IPS-15b (cell line): ENCODE measurements around the gene GNAQ.
"Not testable (repeated sequence)": the region's sequence is repeated elsewhere in the genome, so short reads cannot be mapped to it uniquely, and the experiment has no call there.

Experiments used
- H3K27me3 ChIP-seq: one replicate; pipeline ENCODE4 v1.6.1; 2013; ENCODE audit warnings: low read length; ENCODE audit not compliant: control insufficient read depth, insufficient read depth
- H3K36me3 ChIP-seq: one replicate; pipeline ENCODE4 v1.6.1; 2013; ENCODE audit warnings: low read length; ENCODE audit not compliant: control insufficient read depth, insufficient read depth
- H3K4me1 ChIP-seq: one replicate; pipeline ENCODE4 v1.6.1; 2013; ENCODE audit warnings: mild to moderate bottlenecking, low read length; ENCODE audit not compliant: control insufficient read depth, insufficient read depth
- H3K4me3 ChIP-seq: one replicate; pipeline ENCODE4 v1.5.1; 2013; ENCODE audit warnings: low read depth, low read length
- H3K9ac ChIP-seq: one replicate; pipeline ENCODE4 v1.6.1; 2013; ENCODE audit warnings: low read depth, mild to moderate bottlenecking, low read length
- H3K9me3 ChIP-seq: one replicate; pipeline ENCODE4 v1.6.1; 2013; ENCODE audit warnings: mild to moderate bottlenecking, low read length; ENCODE audit not compliant: control insufficient read depth, insufficient read depth

Gene GNAQ

DNA sequence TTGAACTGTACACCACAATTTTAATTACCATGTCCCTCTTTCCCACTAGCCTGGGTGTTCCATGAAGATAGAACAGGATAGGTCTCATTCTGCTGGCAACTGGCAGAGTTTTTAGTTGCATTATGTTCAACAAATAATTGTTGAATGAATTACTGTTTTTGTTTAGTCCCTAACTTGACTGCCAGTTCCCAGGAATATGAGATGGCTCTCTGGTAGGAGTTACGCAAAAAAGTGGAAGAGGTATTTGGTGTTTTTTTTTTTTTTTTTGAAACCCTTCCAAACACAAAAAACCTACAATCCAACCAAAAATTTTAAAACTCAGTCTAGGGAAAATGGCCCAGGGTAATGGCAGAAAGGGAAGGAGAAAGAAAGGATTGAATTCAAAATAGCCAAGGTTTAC, 153.6 kb downstream of the GNAQ start:
- H3K27me3 ChIP-seq: no peaks in the 10 kb centered on the region
- peaks cover 3% of the 10 kb centered on the region for H3K4me1 ChIP-seq
- H3K9ac ChIP-seq: no peak overlapping the region
- no peak overlapping the region for H3K4me3 ChIP-seq
- H3K9me3 ChIP-seq: no peaks in the 10 kb centered on the region
- H3K36me3 ChIP-seq: peaks cover 2% of the 10 kb centered on the region

- no peaks in the 10 kb centered on the region for H3K4me1 ChIP-seq
- H3K9me3 ChIP-seq: no peaks in the 10 kb centered on the region
- no peak overlapping the region for H3K4me3 ChIP-seq
- peaks cover 2% of the 10 kb centered on the region for H3K36me3 ChIP-seq
- no peak overlapping the region for H3K9ac ChIP-seq
- H3K27me3 ChIP-seq: no peaks in the 10 kb centered on the region
Observed at GRCh38 chr9:77876590-77876989, 155.0 kb downstream of the GNAQ start.

GRCh38 chr9:77876091-77876490, 155.5 kb downstream of the GNAQ start:
- Histone ChIP-seq H3K27me3 (no peaks in the 10 kb centered on the region), H3K9ac (no peak overlapping the region), H3K36me3 (peaks cover 2% of the 10 kb centered on the region), H3K4me3 (no peak overlapping the region), H3K4me1 (no peaks in the 10 kb centered on the region), H3K9me3 (no peaks in the 10 kb centered on the region)

- H3K4me1 ChIP-seq: no peaks in the 10 kb centered on the region
- no peak overlapping the region for H3K4me3 ChIP-seq
- H3K27me3 ChIP-seq: no peaks in the 10 kb centered on the region
- no peak overlapping the region for H3K9ac ChIP-seq
- H3K9me3 ChIP-seq: no peaks in the 10 kb centered on the region
- peaks cover 2% of the 10 kb centered on the region for H3K36me3 ChIP-seq
Observed at GRCh38 chr9:77872863-77873262, 158.7 kb downstream of the GNAQ start.

DNA sequence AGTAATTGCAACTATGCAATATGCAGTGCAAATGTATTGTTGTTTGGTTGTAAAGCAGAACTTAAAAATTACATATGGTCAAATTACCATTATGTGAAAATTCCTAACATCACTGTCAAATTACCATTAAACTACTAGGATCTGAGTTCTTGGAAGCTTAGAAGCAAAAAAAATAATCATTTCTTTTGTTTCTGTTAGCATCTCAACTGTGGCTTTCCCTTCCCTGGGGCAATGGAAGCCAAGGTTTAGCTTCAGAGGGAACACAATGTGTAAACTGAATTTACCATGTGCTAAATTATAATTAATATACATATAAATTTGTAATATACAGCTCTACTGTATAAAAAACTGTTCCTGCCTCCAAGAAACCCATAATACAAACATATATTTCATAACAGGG, 159.4 kb downstream of the GNAQ start:
- H3K4me1 ChIP-seq: no peaks in the 10 kb centered on the region
- H3K27me3 ChIP-seq: no peaks in the 10 kb centered on the region
- H3K9me3 ChIP-seq: no peaks in the 10 kb centered on the region
- peaks cover 2% of the 10 kb centered on the region for H3K36me3 ChIP-seq
- H3K4me3 ChIP-seq: no peak overlapping the region
- H3K9ac ChIP-seq: no peak overlapping the region

- Histone ChIP-seq H3K4me3 (no peak overlapping the region), H3K36me3 (peaks cover 2% of the 10 kb centered on the region), H3K9ac (no peak overlapping the region), H3K9me3 (no peaks in the 10 kb centered on the region), H3K4me1 (no peaks in the 10 kb centered on the region), H3K27me3 (no peaks in the 10 kb centered on the region)
Observed at GRCh38 chr9:77871483-77871882, 160.1 kb downstream of the GNAQ start.

GRCh38 chr9:77866878-77867277, 164.7 kb downstream of the GNAQ start:
- Histone ChIP-seq H3K9ac (no peak overlapping the region), H3K36me3 (no peaks in the 10 kb centered on the region), H3K27me3 (no peaks in the 10 kb centered on the region), H3K9me3 (no peaks in the 10 kb centered on the region), H3K4me3 (no peak overlapping the region), H3K4me1 (no peaks in the 10 kb centered on the region)

- no peaks in the 10 kb centered on the region for H3K9me3 ChIP-seq
- H3K4me1 ChIP-seq: no peaks in the 10 kb centered on the region
- no peak overlapping the region for H3K4me3 ChIP-seq
- H3K36me3 ChIP-seq: no peaks in the 10 kb centered on the region
- H3K9ac ChIP-seq: no peak overlapping the region
- no peaks in the 10 kb centered on the region for H3K27me3 ChIP-seq
Observed at GRCh38 chr9:77865385-77866047, 166.1 kb downstream of the GNAQ start.

- no peaks in the 10 kb centered on the region for H3K36me3 ChIP-seq
- no peaks in the 10 kb centered on the region for H3K27me3 ChIP-seq
- no peak overlapping the region for H3K9ac ChIP-seq
- no peak overlapping the region for H3K4me3 ChIP-seq
- H3K9me3 ChIP-seq: no peaks in the 10 kb centered on the region
- no peaks in the 10 kb centered on the region for H3K4me1 ChIP-seq
Observed at GRCh38 chr9:77864211-77864889, 167.3 kb downstream of the GNAQ start.

DNA sequence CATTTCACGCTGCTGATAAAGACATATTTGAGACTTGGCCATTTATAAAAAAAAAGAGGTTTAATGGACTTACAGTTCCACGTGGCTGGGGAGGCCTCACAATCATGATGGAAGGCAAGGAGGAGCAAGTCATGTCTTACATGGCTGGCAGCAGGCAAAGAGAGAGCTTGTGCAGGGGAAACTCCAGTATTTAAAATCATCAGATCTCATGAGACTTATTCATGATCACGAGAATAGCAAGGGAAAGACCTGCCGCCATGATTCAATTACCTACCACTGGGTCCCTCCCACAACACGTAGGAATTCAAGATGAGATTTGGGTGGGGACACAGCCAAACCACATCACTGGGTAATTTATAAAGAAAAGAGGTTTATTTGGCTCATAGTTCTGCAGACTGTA, 168.0 kb downstream of the GNAQ start:
- H3K9ac ChIP-seq, H3K4me1 ChIP-seq, H3K9me3 ChIP-seq, H3K27me3 ChIP-seq, H3K4me3 ChIP-seq, H3K36me3 ChIP-seq: not testable (repeated sequence)

GRCh38 chr9:77860953-77861352, 170.7 kb downstream of the GNAQ start:
- not testable (repeated sequence) for H3K4me3 ChIP-seq, H3K4me1 ChIP-seq, H3K36me3 ChIP-seq, H3K9ac ChIP-seq, H3K27me3 ChIP-seq, H3K9me3 ChIP-seq

DNA sequence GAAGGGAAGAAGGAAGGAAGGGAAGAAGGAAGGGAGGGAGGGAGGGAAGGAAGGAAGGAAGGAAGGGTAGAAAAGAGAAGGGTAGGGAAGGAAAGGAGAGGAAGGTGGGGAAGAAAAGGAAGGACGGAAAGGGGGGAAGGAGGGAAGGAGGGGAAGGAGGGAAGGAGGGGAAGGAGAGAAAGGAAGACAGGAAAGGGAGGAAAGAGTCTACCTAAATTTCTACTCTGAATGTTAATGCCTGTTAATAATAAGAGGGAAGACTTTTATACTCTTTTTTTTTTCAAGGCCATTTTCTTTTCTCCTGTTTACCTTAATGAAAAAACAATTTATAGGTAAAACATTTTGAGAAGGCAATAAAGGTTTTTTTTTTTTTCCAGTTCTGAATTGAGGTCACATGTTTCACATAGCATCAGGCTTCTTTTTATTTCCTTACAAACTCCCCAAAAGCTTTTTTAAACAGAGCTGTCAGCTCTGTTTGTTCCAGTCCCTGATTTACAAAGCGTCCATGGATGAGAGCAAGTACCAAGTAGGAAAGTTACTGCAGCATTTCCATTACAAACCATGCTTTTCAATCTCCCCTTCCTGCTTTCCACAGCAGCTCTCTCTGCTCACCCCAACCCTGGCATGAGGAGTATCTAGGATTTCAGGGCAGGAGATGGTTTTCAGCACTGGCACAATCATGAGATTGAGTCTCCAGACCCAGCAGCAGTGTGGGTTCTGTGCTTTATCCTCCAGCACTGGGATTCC, 173.9 kb downstream of the GNAQ start:
- H3K4me3 ChIP-seq: no peak overlapping the region
- H3K27me3 ChIP-seq: no peaks in the 10 kb centered on the region
- no peak overlapping the region for H3K9ac ChIP-seq
- no peaks in the 10 kb centered on the region for H3K4me1 ChIP-seq
- H3K9me3 ChIP-seq: no peaks in the 10 kb centered on the region
- no peaks in the 10 kb centered on the region for H3K36me3 ChIP-seq
